Central memory CD4-positive, alpha-beta T cell (primary cell): ENCODE measurements around the gene CLEC16A.

Experiments used
- DNase-seq: peaks from one replicate; pipeline ENCODE4 v3.0.0; 2022

The CLEC16A gene

GRCh38 chr16:11165349-11165748 is 221.0 kb downstream of the CLEC16A start:
- no peak for DNase-seq

- no peak for DNase-seq
Measured at GRCh38 chr16:11165894-11166665, 221.7 kb downstream of the CLEC16A start.

GRCh38 chr16:11167581-11167980 is 223.2 kb downstream of the CLEC16A start:
- no peak for DNase-seq

GRCh38 chr16:11168386-11169051 is 224.2 kb downstream of the CLEC16A start:
- DNase-seq: no peak

- DNase-seq: no peak
Measured at GRCh38 chr16:11169641-11170040, 225.3 kb downstream of the CLEC16A start.

GRCh38 chr16:11170201-11170600 is 225.8 kb downstream of the CLEC16A start:
- DNase-seq: no peak

- no peak for DNase-seq
Measured at GRCh38 chr16:11170696-11171447, 226.5 kb downstream of the CLEC16A start.

GRCh38 chr16:11171448-11171709 is 227.0 kb downstream of the CLEC16A start:
- no peak for DNase-seq

GRCh38 chr16:11171757-11172299 is 227.5 kb downstream of the CLEC16A start:
- DNase-seq: no peak

- no peak for DNase-seq
Measured at GRCh38 chr16:11173426-11173825, 229.1 kb downstream of the CLEC16A start.

- no peak for DNase-seq
Measured at GRCh38 chr16:11174141-11174540, 229.8 kb downstream of the CLEC16A start.

- DNase-seq: no peak
Measured at GRCh38 chr16:11175106-11175786, 230.9 kb downstream of the CLEC16A start.

GRCh38 chr16:11175787-11176341 is 231.5 kb downstream of the CLEC16A start:
- DNase-seq: no peak

- no peak for DNase-seq
Measured at GRCh38 chr16:11177578-11178160, 233.3 kb downstream of the CLEC16A start.

- DNase-seq: no peak
Measured at GRCh38 chr16:11178424-11178823, 234.1 kb downstream of the CLEC16A start.

GRCh38 chr16:11179574-11179973 is 235.2 kb downstream of the CLEC16A start:
- DNase-seq: no peak

GRCh38 chr16:11180489-11180888 is 236.1 kb downstream of the CLEC16A start:
- DNase-seq: no peak

- no peak for DNase-seq
Measured at GRCh38 chr16:11181242-11181898, 237.0 kb downstream of the CLEC16A start.

GRCh38 chr16:11181899-11182279 is 237.5 kb downstream of the CLEC16A start:
- DNase-seq: no peak

GRCh38 chr16:11182411-11182810 is 238.0 kb downstream of the CLEC16A start:
- no peak for DNase-seq

GRCh38 chr16:11183035-11183812 is 238.9 kb downstream of the CLEC16A start:
- DNase-seq: no peak
